Fibroblast of skin of back (primary cell): Measurements from ENCODE around the gene RBM33.
A peak's percentile ranks its signal among the peaks of the same experiment; 100 is the strongest.
"Not testable (repeated sequence)": the region's sequence is repeated elsewhere in the genome, so short reads cannot be mapped to it uniquely, and the experiment has no call there.

ENCODE experiments used
- DNase-seq: peaks from one replicate; pipeline ENCODE4 v3.0.0-alpha.2; 2013

RBM33 gene

GRCh38 chr7:155811895-155812761, 167.7 kb downstream of the RBM33 start, which contains the start of gene SHH:
SHH (minus strand) TSS chr7:155812463; CDS start chr7:155812122, 341 bp downstream.
- no peak for DNase-seq

GRCh38 chr7:155813125-155813524, 168.7 kb downstream of the RBM33 start:
- DNase-seq = no peak

- DNase-seq = no peak
Observed at GRCh38 chr7:155813546-155814315, 169.3 kb downstream of the RBM33 start.

- DNase-seq = no peak
Observed at GRCh38 chr7:155814316-155815276, 170.1 kb downstream of the RBM33 start.

- peak; percentile 49 for DNase-seq
Observed at GRCh38 chr7:155815332-155816191, 171.1 kb downstream of the RBM33 start.

- no peak for DNase-seq
Observed at GRCh38 chr7:155816192-155816508, 171.7 kb downstream of the RBM33 start.

GRCh38 chr7:155816996-155817395, 172.5 kb downstream of the RBM33 start:
- no peak for DNase-seq

GRCh38 chr7:155817515-155817914, 173.1 kb downstream of the RBM33 start:
- DNase-seq = not testable (repeated sequence)

- no peak for DNase-seq
Observed at GRCh38 chr7:155818154-155818819, 173.8 kb downstream of the RBM33 start.

GRCh38 chr7:155818820-155819168, 174.3 kb downstream of the RBM33 start:
- DNase-seq = no peak

- DNase-seq = no peak
Observed at GRCh38 chr7:155819186-155819585, 174.7 kb downstream of the RBM33 start.

GRCh38 chr7:155820246-155820645, 175.8 kb downstream of the RBM33 start:
- no peak for DNase-seq

- DNase-seq = no peak
Observed at GRCh38 chr7:155820788-155821187, 176.3 kb downstream of the RBM33 start.

GRCh38 chr7:155821851-155822250, 177.4 kb downstream of the RBM33 start:
- no peak for DNase-seq

GRCh38 chr7:155824227-155824886, 179.9 kb downstream of the RBM33 start:
- DNase-seq = no peak

- no peak for DNase-seq
Observed at GRCh38 chr7:155825336-155825735, 180.9 kb downstream of the RBM33 start.

GRCh38 chr7:155829796-155830470, 185.5 kb downstream of the RBM33 start:
- DNase-seq = no peak
